ENCODE data around the gene ATG16L1.

Gene ATG16L1

DNA sequence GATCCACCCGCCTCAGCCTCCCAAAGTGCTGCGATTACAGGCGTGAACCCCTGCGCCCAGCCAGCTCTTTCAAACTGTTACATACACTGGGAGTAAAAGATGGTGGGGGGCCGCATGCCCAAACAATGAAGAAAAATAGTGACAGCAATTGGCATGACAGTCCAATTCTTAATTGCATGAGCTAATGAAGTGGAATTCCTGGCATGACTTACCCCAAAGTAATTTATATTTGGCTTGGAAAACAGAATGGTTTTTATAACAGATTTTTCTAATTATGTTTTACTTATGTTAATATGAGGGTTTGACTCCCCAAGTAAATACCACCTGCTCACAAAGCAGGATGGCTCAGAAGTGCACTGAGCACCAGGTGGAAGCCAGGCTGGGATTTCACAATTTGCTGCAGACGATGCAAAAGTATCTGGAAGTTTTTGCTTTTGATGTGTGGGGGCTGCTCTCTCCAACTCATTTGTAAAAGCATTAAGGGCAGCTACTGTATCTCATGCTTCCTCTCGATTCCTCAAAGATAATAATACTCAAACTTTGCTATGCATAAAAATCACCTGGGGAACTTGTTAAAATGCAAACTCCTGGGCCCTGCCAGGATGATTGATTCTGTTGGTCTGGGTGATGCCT, 24.0 kb upstream of the ATG16L1 start:
- DNase-seq: no peak

DNA sequence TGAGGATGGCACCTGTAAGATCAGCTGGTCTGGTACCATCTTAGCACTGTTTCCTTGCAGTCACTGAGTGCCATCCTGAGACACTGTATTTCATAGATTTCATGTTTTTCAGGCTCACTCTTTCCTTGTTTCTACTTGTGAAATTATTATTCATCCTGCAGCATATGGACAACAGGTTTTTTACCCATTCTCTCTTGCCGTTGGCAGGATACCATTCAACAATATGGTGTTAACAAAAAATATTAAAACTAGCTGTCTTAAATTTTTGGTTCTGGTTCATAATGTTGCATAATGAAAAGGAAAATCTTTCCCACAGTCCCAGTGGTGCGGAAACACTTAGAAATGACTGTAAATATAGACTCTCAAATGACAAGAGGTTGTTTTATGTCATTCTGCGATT, 23.1 kb upstream of the ATG16L1 start:
- DNase-seq: no peak

DNA sequence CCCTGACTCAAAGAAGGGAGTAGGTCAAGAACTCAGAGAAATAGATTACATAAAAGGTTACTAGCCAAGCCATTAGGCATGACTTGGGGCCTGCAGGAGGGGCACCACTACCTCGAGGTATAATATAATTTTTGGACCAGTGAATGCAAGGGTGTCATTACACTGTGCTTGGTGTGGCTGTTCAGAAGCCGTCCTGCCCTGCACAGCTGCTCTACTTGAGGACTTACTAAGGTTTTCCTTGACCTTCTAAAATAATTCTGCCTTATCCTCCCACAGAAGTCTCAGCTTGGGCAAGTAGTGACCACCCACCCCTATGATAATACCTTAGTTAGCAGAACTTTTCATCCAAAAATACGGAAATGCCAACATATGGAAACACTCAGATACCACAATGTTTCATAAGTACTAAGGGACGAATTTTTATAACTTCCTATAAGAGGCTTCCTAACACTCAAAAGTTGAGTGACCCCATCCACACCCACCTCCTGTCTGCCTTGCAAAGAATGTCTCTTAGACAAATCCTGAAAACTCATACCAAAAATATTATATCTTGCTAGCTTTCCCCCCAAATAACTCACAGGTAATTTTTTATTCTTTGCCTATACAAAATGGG, 17.7 kb upstream of the ATG16L1 start:
- no peak for DNase-seq

DNA sequence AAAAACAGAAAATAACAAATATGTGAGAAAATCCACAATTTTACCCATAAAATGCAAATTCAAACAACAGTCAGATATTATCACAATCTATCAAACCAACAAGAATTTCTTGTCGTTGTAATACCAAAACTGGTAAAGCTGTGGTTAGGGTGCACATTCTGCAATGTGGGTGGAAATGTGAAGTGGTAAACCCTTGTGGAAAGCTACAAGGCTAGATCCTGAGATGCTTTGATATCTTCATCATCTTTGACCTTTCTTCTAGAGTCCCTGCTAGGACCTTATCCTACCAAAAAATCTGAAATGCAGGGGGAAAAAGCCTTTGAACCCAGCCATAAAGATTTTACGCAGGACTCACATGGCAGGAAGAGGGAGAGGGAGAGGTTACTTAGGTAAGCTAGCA, 17.2 kb upstream of the ATG16L1 start:
- DNase-seq: no peak

DNA sequence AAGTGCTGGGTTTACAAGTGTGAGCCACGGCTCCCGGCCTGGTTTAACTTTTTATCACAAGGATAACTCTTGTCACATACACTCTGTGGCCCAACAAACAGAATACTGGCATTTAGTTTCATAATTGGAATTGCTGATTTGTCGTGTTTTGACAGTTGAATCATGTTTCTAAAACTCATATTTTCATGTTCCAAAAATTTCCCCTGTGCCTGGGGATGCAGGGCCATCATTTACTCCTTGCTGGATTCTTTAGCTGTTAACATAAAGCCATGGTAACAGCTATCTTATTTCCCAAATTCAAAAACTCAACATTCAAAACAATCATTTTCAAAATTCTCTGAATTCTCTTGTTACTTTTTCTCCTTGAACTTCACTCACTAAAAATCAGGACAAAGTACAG, 16.5 kb upstream of the ATG16L1 start:
- DNase-seq: no peak

DNA sequence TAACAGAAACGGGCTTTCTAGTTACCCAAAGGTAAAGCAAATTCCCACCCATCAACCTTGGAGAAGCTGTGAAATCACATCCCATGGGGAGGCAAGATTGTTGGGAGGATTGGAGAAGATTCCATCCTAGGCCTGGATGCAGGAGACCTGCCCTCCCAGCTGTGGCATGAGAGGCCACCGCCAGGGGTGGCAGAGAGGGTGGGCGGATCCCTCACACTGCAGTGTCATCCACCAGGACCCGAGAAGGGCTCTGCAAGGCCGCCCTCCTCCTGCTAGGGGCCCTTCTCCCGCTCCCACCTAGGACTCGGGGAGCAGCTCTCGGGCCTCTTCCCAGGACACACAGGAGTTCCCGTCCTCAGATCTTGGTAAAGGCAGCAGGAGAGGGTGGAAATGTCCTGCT, 15.5 kb upstream of the ATG16L1 start:
- no peak for DNase-seq

DNA sequence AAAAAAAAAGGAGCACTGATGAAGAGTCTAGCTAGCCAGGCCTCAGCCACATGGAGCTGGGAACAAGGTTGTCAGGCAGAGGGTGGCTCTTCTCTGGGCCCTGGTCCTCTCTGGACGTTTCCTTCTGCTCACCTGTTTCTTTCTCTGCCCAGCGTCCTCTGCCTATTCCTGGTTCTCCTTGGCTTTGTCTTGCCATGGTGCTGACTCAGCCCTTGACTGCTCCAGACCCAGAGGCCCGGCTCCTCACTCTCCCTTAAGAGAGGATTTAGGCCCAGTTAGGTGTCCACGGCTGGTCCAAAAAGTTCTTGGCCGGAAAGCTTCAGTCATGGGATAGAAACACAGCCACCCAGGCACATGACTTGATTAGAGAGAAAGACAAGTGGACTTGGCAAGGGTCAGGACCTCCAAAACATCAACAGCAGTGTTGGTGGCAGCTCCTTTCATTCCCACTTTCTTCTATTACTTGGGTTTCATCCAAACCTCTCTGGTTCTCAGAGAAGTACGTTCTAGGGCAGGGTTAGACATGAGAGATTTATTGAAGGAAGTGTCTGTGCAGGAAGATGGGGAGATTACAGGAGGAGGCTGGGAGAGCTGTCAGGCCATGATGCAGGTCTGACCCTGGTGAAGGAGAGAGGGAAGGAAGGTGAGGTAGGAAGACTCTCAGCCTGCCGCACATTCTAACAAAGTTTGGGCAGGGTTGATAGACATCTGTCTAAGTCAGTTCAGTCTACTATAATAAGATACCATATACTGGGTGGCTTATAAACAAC, 14.5 kb upstream of the ATG16L1 start:
- DNase-seq: no peak

DNA sequence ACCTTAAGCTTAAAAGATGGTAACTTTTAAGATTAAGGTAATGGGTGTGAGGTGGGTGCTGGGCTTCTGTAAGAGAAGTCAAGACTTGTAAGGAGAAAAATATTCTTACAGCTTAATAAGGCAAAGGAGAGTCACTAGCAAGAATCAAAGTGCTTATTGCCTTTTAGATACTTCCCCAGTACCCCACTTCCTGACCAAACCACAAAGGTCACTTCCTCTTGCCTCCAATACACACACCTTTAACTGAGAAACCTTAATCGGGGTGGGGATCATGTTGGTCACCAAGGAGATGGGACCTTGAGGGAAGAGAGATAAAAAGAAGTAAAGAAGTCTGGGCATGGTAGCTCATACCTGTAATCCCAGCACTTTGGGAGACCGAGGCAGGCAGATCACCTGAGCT, 10.6 kb upstream of the ATG16L1 start:
- no peak for DNase-seq

DNA sequence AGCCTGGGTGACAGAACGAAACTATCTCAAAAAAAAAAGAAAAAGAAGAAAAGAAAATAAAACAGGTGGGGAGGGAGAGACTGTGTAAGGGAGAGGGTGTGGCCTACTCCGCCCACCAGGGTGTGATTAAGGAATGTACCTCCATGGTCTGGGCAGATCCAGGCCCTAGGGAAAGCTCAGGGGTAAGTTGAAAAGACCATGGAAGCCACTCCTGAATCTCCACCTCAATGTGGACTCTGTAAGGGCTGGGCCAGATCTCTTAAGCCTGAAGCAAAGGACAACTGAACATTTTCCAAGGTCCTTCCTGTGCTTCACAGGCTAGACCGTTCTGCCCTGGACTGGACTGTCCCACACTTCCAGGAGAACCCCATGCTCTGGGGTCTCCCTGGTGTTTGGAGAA, 9.7 kb upstream of the ATG16L1 start:
- no peak for DNase-seq

DNA sequence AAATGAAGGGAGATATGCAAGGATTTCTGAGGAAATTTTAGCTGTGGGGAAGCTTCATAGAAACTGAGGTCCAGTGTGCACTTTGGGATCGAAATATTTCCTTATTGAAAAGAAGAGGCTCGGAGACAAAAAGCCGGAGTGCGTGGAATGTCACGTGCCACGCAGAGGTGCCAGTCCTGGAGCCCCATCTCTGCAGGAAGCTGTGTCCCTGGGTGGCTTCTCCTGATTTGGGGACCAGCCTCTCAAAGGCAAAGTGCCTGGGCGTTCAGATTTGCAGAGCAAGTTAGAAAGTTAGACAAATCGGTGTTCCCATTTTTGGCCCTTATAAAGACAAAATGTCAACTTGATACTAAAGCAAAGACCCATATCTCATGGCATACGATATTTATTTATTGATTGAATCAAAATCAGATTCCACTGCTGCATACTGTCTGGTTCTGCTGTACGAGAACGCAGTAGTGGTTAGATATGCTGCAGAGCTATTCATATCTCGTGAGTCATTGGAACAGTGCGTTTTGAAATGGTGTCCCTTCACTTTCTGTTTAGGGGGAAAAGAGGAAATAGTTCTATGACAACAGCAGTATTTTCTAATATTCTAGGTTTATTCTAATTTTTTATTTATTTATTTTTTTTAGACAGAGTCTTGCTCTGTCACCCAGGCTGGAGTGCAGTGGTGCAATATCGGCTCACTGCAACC, 9.1 kb upstream of the ATG16L1 start:
- no peak for DNase-seq

DNA sequence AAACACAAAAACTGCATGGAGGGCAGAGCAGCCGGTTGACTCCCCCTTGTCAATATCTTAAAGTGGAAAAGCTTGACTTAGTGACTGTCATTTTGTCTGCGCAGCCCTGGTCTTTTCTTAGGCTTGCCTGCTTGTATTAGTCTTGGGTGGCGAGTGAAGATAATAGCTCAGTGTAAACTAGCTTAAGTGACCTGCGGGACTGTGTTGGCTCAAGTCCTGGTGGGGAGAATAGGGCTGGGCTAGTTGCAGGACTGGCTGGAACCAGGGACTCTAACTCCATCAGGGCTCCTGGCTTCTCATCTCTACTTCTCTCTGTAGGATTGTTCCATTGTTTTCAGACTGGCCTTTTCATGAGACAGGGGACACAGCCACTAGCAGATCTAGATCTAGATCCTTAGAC, 8.1 kb upstream of the ATG16L1 start:
- no peak for DNase-seq

DNA sequence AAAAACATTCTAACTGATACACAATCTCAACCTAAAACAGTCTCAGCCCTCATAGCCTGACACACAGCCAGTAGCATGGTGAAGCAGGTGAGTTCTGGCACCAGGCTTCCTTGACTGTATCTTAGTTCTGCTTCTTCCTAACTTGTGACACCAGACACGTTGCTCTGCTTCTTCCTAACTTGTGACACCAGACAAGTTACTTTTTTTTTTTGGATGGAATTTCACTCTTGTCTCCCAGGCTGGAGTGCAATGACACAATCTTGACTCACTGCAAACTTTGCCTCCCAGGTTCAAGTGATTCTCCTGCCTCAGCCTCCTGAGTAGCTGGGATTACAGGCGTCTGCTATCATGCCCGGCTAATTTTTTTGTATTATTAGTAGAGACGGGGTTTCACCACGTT, 6.7 kb upstream of the ATG16L1 start:
- DNase-seq: no peak

DNA sequence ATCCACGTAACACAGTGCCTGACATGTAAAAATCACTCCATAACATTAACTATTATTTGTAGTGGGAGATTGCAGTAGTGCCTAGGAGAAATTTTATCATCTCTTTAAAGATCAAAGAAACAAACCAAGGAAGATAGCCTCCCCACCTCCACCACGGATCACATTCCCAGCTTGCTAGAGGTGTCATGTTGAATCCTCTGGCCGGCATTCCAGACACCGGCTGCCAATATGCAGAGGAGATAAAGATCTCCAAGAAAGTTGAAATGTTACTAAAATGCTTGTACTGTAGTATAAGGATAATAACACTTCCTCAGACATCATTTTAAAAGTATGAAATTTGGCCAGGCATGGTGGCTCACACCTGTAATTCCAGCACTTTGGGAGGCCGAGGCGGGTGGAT, 6.1 kb upstream of the ATG16L1 start:
- no peak for DNase-seq

DNA sequence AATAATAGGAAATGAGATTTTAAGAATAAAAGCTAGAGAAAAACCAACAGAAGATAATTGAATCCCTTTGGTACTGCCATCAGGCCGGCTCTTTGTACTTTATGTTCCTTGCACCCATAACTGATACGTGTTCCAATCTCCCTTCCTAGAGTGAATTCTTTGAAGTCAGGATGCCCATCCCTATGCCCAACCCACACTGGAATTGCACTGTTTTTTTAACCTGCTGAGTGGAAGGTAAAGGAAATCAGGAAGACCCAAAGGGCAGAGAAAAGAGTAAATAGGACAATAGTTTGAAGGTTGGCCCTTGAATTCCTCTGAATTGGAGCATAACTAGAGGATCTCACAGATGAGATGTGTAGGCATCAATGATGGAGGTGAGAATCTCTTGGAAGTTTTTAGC, 4.4 kb upstream of the ATG16L1 start:
- DNase-seq: no peak

DNA sequence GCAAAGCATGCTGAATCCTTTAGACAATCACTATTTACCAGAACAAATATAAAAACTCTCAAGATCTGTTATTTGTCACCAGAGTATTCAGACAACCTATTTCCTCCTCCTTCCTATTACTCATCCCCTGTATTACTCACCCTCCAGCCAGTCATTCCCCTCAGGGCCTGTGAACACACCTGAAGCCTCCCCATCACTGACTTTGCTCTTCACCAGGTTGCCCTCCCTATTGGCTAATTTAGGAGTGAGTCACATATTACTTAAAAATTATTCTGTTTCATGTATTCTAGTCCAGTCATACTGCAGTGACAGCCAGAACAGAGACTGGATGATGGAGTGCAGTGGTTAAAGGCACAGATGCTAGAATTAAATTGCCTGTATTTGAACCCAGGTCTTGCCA, 3.7 kb upstream of the ATG16L1 start:
- no peak for DNase-seq

DNA sequence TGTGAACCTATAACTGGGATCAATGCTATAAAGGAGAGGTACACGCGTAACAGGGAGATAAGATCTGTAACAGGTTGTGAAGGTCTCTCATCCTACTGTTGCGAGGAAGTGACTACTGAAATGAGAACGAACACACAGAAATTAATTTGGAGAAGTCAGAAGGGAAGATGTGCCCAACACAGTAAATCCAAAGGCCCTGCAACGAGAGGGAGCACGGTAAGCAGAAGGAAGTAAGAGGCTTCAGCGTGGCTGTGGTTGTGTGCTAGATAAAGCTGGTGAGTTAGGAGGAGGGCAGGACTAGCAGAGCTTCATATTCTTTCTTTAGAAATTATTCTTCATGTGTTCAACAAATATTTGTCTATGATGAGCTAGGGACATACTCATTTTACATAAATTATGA, 2.5 kb upstream of the ATG16L1 start:
- no peak for DNase-seq

DNA sequence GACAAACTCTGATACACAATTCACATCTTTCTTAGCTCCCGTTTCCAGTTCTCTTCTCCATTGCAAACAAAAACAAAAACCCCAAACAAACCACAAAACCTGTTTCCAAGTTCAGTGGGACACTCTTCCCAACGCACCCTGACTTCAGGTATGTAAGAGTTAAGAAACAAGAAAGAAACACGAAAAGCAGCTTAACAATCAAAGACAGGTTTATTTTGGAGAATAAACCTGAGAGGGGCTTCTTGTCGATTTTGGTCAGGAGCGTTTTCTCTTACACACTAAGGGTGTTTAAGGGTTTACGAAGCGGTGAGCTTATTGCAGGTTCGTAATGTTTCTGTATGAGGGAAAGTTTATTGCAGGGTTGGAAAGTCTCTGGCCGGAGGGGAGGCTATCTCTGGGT, 905 bp upstream of the ATG16L1 start:
- no peak for DNase-seq

DNA sequence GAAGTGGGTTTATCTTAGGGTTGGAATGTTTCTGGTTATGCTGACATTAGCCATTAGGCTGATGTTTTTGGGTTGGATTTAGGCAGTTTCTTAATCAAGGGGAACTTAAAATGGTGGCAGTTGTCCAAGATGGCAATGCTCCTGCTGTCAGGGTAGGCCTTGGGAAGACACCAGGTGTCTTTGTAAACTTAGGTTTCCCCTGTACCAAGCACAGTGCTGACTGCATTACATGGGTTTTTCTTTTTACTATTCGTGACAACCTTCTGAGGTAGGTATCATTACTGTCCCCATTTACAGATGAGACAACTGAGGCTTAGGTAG, 528 bp upstream of the ATG16L1 start:
- no peak for DNase-seq

DNA sequence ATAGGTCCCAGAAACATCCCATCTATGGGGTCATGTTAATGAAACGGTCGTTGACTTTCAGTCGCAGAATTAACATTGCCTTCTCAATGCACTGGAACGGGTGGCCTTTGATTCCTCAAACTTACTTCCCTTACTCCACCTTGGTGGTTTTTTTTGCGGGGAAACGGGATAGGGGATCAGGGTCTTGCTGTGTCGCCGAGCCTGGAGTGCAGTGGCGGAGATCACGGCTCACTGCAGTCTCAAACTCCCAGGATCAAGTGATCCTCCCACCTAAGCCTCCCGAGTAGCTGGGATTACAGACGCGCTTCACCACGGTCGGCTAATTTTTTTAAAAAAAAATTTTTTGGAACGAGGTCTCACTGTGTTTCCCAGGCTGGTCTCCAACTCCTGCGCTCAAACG, 754 bp downstream of the ATG16L1 start:
- DNase-seq: no peak

DNA sequence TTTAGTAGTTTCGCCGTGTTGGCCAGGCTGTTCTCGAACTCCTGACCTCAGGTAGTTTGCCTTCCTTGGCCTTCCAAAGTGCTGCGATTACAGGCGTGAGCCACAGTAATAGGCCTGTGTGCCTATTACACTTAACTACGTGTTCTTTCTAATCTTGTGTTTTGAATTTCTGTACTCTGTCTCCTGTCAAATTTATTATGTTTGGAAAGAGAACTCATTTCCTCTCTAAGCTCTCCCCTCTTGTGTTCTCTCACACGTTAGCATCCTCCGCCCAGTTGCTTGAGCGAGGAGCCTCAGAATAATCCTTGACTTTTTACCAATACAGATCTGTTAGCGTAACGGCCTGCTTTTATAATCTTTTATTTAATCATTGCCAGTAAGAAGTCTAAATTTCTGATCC, 3.7 kb downstream of the ATG16L1 start:
- DNase-seq: no peak

DNA sequence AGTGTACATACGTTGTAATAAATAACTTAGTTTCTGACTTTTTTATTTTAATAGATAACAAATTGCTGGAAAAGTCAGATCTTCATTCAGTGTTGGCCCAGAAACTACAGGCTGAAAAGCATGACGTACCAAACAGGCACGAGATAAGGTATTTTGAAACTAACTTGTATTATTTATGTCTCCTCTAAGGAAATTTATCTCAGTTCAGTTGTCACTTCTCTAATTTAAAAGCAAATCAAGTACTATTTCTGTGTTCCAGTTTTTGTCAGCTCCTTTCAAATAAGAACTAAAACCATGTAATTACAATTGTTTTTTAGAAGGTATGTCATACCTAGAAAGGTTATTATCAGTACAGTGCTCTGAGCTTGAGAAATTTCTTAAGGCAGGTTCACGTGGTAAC, 4.6 kb downstream of the ATG16L1 start:
- no peak for DNase-seq

DNA sequence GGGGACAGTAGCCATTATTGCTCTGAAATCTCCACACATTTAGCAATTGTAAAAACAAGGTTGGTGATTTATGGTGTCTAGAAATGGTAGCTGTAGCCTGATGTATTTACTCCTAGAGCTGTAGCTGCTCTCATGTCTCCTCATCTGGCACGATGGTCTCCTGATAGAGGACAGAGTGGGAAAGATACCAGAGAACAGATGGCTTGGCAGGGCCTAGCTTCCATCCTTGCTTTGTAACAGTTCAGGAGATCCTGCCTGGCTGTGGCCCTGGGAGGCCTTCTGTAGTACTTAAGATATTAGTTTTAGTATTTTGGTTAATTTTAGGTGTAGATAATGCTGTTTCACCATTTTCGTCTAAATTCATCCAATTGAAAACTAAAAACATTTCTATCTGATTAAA, 6.7 kb downstream of the ATG16L1 start:
- no peak for DNase-seq

DNA sequence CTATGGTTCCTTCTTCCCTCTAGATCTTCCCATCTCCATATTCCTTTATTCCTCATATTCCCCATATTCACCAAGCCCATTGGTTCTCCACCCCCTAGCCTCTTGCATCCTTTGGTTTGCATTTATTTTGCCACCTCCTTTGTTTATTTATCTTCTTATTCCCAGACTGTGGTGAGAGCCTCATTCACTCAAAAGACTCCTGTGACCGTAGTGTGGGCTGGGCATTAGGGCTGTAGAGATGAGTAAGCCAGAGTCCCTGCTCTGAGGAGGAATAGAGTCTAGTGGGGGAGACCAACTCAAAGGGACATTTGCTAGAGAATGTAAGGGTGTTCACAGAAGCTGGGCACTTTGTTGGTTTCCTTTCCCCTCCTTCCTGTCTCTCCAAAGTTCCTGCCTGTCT, 8.3 kb downstream of the ATG16L1 start:
- no peak for DNase-seq

DNA sequence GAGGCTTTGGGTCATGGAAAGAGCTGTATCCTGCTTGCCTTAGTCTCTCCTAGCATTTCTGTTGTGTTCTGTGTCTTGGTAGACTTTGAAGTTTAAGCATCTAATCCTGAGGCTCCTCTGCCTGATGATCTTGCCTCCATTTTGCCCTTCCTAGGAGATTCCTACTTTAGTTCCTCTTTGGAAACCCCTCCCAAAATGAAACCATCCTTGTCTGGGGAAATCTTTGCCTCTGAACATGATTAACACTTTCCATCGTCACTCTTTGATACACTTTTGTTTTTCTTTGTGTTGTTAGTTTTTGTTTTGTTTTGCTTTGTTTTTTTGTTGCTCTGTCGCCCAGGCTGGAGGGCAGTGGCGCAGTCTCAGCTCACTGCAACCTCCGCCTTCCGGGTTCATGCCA, 9.2 kb downstream of the ATG16L1 start:
- no peak for DNase-seq
